D721Med (cell line): ENCODE results near the gene GNAL.

Experiments used
- DNase-seq: peaks from one replicate; pipeline ENCODE4 v3.0.0; 2011; ENCODE audit warnings: low spot score; ENCODE audit not compliant: insufficient read length
- FAIRE-seq: peaks from 2 replicates; lab custom pipeline; 2011; peaks lifted over from hg19 to GRCh38; lab: Jason Lieb, UNC
- CTCF ChIP-seq: IDR thresholded peaks from 2 replicates; pipeline ENCODE4 v1.5.1; 2012; ENCODE audit warnings: mild to moderate bottlenecking, control low read depth; ENCODE audit not compliant: insufficient read depth; ENCODE audit errors: missing control alignments

The GNAL gene

GRCh38 chr18:11839556-11839955, 150.5 kb downstream of the GNAL start:
- FAIRE-seq (no peak), DNase-seq (no peak)
- TF ChIP-seq CTCF, result no peak

GRCh38 chr18:11840493-11840892, 151.4 kb downstream of the GNAL start:
- no peak for FAIRE-seq
- no peak for DNase-seq
- TF ChIP-seq CTCF, result no peak

- FAIRE-seq (no peak), DNase-seq (no peak)
- TF ChIP-seq CTCF, result no peak
Observed at GRCh38 chr18:11842562-11842961, 153.5 kb downstream of the GNAL start.

- TF ChIP-seq CTCF, result no peak
- no peak for DNase-seq
- FAIRE-seq, result no peak
Observed at GRCh38 chr18:11844436-11844835, 155.4 kb downstream of the GNAL start.

- FAIRE-seq, result no peak
- DNase-seq, result no peak
- no peak for TF ChIP-seq CTCF
Observed at GRCh38 chr18:11845654-11846053, 156.6 kb downstream of the GNAL start.

- no peak for FAIRE-seq
- no peak for TF ChIP-seq CTCF
Observed at GRCh38 chr18:11847811-11848210, 158.7 kb downstream of the GNAL start.

GRCh38 chr18:11849279-11849678, 160.2 kb downstream of the GNAL start:
- DNase-seq (no peak), FAIRE-seq (no peak)
- TF ChIP-seq CTCF, result no peak

More at GRCh38 chr18:11847811-11848210, 158.7 kb downstream of the GNAL start:
- DNase-seq, result no peak
